GM19351 (cell line): Measurements from ENCODE around the gene FKBP8.
A peak's percentile ranks its signal among the peaks of the same experiment; 100 is the strongest.
"Not testable (repeated sequence)": the region's sequence is repeated elsewhere in the genome, so short reads cannot be mapped to it uniquely, and the experiment has no call there.

Source experiments
- ATAC-seq: cut with Tn5 transposase; IDR thresholded peaks from one replicate; pipeline ENCODE4 v1.9.1; 2021; ENCODE audit warnings: mild to moderate bottlenecking, moderate library complexity; ENCODE audit not compliant: unreplicated experiment

FKBP8 gene

DNA sequence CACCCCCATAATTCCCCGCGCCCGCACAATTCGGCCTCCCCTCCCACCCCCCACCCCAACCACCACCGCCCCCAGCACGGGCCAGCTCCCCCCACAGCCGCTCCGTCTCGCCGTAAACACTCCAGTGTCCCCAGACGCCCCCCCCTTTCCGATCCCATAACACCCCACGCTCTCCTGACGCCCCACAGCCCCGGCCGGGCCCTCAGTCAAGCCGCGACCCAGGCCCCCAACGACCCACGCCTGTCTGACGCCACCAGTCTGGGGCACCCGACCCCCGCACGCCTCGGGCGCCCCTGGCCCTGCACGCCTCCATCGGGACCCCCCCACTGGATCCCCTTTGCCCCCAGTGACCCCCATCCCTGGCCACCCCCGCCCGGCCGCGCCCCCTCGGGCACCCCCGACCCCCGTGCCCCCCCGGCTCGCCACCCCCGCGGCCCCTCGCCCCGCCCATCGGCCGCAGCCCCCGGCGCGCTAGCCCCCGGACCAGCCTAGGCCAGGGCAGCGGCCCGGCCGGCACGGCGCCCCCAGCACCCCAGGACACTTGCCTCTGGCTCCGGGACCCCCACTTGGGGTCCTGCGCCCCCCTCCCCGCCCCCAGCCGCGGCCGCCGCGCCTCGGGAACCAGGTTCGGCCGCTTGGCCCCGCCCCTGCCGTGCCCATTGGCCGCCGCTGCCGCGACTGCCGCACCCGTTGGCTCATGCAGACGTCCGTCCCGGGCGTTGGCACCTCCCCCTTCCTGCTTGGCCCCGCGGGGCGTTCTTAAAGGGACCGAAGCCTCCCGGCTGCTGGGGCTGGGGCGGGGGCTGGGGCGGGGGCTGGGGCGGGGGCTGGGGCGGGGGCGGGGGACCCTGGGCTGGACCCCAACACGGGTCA is at the start of gene FKBP8:
FKBP8 (minus strand) TSS at position 633 of the 873 bp plus-strand sequence. CDS start 1,603 bp downstream, outside the sequence.
- ATAC-seq: peak; percentile 89

DNA sequence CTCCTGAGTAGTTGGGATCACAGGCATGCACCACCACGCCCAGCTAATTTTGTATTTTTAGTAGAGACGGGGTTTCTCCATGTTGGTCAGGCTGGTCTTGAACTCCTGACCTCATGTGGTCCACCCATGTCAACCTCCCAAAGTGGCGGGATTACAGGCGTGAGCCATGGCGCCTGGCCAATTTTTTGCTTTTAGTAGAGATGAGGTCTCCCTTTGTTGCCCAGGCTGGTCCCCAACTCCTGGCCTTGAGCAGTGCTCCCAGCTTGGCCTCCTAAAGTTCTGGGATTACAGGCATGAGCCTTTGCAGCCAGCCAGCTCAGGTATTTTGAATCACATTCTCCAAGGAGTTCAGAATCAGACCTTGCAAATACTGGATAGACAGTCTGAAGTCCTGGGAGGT is 49.4 kb upstream of the FKBP8 start:
- ATAC-seq: not testable (repeated sequence)

DNA sequence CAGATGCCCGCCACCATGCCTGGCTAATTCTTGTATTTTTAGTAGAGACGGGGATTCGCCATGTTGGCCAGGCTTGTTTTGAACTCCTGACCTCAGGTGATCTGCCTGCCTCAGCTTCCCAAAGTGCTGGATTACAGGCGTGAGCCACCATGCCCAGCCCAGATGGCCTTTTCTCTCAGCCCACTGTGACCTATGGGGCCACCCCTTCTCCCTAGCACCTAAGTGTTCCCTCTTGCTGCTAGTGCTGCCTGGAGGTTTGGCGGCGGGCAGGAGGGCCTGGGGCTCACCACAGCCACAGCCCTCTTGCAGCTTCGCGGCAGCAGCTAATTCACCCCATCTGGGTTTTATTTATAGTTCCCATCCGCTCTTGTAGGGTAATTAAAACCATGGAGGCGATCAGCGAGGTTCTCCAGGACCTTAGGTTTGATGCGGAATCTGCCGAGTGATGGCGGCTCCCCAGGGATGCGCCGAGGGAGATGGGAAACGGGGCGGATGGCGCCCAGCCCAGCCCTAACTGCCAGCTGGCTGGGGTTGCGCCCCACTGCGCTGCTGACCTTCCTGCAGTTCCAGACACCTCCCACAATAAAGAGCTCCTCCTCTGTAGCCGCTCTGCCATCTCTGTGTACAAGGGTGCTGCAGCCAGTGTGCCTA is 48.5 kb upstream of the FKBP8 start:
- no peak for ATAC-seq

DNA sequence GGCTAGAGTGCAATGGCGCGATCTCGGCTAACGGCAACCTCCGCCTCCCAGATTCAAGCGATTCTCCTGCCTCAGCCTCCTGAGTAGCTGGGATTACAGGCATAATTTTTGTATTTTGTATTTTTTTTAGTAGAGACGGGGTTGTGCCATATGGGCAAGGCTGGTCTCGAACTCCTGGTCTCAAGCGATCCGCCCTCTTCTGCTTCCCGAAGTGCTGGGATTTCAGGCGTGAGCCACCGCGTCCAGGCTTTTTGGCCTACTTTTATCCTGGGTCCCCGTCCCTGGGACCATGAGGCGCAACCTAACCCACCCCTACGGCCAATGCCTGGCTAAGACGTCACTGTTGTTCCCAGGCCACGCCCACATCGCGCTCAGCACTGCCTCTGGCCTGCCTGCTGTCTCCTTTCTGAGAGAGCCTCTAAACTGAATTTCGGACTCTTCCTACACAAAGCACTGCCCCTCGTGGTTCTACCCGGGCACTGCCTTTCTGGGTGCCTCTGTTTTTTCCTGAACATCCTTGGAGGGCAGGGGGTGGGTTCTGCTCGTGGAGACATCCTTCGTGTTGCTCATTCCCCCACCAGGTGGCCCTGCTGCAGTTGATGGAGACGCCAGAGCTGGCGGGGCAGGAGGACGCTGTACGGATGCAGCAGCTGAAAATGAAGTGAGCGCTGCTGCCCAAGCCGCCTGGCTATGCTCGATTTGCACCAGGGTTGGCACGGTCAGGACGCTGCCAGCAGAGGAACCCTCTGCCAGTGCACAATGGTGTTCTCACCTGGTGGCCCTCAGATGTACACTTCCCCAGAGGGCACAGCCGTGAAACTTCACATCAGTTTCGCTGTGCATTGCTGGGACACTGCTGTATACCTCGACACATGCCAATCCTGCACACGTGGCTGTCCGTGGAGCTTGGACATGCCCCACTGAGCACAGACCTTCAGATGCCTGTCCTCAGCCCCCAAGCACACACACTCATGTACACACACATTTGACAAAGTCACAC is 47.2 kb upstream of the FKBP8 start:
- no peak for ATAC-seq

DNA sequence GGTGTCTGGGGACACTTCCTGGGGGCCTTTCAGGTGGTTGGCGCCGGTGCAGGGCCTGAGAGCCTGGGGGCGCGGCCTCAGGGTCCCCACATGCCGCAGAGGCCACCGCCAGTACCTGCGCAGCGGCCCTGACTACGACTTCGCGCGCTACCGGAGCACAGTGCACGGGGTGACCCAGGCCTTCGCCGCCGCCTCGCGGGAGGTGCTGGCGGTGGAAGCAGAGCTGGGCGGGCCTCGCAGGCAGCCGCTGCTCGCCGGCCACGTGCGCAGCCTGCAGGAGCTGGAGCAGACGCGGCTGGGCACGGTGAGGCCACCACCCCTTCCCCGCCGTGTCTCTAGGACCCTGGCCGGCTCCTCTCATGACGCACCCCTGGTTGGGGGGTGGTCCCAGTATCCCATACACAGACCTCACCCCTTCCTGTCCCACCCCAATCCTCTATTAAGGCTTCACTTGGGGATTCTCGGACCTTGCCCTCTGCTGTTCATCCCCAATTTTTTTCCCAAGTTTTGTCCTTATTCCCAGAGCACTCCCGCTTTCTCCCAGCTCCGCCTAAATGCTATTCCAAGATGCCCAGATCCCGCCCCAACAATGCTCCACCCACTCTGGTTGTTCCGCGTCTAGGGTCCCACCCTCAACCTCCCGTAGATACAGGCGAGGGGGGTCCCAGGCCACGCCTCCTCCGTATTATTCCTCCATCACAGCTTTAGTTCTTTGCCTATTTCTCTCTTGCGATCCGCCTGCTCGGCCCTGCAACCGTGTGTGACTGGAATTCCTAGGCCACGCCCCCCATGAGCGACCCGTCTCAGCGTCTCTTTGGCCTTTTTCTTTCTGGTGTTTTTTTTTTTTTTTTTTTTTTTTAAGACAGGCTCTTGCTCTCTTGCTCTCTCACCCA is 46.3 kb upstream of the FKBP8 start:
- ATAC-seq: peak; percentile 31

DNA sequence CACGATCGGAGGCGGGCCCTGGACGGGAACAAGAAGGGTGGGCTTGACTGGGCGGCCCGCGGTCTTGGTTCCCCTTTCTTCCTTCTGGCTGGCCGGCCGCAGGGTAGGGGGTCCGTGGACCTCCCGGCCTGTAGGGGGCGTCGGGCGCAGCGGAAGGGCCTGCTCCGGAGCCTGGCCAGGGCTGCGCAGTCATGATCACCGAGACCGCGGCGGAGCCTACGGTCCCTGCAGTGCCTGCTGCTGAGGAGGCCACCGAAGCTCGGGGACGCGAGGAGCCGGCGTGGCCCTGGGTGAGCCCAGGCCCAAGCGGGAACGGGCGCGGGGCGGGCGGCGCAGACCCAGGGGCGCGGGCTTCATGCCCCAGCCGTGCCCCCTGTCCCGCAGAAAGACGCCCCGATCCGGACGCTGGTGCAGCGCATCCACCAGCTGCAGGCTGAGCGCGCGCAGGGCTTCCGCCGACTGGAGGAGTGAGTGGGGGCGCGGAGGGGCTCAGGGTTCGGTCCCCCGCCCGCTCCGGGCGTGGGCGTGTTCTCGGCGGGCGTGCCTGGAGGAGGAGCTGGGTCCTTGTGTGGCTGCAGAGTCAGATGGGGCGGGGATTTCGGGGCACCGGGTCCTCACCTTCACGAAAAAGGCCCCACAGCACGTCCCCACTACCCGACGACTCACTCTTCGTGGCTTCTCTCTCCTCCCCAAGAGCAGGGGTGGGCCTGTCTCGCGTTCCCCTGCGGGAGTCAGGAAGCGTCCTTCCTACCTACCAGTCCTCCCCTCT is 45.4 kb upstream of the FKBP8 start, which contains the start of gene REX1BD:
REX1BD (plus strand) TSS at position 188 of the 769 bp plus-strand sequence; CDS start at position 192, 4 bp downstream.
- peak; percentile 66 for ATAC-seq

DNA sequence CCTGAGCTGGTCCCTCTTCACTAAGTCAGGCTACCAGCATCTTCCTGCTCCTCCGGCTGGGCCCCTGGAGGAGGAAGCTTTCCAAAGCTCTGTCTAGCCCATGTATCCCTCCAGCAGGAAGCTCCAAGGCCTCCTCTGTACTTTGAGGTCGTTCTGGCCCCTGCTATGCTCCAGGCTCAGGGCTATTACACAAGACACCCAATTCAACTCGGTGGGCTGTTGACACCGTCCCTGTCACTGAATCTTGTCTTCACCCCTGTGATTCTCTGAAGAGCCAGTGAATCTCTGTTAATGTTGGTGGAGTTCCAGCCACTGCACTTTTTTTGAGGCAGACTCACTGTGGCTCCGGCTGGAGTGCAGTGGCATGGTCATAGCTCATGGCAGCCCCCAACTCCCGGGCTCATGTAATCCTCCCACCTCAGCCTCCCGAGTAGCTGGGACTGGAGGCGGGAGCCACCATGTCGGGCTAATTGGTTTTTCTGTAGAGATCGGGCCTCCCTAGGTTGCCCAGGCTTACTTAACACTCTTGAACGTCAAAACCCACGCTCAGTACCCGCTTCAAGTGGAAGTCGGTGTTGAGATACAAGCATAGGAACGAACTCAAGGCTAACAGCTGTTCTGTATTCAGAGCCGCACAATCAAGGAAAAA is 44.7 kb upstream of the FKBP8 start:
- no peak for ATAC-seq

DNA sequence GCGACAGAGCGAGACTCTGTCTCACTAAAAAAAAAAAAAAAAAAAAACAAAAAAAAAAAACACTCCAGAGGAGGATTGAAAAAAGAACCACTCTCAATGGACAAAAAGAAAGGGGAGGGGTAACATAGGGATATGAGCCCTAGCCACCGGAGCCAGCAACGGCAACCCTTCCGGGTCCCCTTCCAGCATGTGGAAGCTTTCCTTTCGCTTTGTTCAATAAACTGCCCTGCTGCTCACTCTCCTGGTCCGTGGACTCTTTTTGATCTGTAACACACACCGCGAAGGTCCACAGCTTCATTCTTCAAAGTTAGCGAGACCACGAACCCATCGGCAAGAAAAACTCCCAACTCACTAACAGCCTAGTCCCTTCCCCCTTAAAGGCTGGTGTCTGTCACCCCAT is 44.2 kb upstream of the FKBP8 start:
- no peak for ATAC-seq

DNA sequence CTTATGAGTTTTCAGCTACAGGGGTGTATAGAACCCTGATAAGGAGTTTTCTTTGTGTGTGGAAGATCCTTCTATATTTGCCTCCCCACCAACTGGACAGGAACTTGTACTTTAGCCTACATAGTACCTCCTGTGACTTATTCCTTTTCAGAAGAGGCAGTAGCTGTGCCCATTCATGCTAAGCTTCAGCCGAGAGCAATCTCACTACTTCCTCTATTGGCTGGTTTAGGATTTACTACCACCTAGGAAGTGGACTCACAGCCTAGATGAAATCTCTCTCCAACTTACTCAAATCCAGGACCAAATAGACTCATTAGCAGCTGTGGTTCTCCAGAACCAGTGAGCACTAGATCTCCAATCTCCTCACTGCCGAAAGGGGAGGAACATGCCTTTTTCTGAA is 42.9 kb upstream of the FKBP8 start:
- no peak for ATAC-seq

DNA sequence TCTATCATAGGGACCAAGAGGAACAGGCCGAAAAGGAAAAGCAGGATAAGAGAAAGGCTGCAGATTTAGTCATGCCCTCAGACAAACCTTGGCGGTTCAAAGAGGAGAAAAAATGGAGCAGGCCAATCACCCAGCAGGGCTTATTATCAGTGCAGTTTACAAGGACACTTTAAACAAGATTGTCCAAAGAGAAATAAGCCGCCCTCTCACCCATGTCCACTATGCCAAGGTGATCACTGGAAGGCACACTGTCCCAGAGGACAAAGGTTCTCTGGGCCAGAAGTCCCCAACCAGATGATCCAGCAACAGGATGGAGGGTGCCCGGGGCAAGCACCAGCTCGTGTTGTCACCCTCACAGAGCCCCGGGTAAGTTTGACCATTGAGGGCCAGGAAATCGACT is 36.9 kb upstream of the FKBP8 start:
- ATAC-seq: no peak

DNA sequence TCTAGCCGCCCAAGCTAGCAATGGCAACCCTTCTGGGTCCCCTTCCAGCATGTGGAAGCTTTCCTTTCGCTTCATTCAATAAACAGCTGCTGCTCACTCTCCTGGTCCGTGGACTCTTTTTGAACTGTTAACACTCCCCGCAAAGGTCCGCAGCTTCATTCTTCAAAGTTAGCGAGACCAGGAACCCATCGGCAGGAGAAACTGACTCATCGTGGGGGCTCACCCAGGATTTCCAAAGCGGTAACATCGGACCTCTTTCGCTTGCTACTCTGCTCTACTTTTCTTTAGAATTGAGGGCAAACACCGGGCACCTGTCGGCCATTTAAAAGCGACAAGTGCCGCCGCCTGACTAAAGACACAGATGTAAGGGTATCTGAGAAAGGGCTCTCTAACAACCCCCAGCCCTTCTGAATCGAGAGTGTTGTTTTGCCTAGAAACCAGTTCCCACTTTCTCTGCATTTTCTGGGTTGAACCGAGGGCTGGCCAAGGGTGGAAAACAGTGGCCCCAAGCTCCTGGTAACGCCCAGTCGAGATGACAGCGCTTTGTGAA is 34.1 kb upstream of the FKBP8 start:
- ATAC-seq: no peak

DNA sequence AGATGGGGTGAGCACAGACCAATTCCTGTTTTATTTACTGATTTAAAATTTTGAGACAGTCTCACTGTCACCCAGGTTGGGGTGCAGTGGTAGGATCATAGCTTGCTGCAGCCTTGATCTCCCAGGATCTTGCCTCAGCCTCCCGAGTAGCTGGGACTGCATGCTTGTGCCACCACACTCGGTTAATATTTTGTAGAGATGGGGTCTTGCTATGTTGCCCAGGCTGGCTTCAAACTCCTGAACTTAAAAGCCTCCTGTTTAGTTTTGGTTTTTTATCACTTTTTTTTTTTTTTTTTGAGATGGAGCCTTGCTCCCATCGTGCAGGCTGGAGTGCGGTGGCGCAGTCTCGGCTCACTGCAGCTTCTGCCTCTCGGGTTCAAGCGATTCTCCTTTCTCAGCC is 33.0 kb upstream of the FKBP8 start:
- no peak for ATAC-seq

DNA sequence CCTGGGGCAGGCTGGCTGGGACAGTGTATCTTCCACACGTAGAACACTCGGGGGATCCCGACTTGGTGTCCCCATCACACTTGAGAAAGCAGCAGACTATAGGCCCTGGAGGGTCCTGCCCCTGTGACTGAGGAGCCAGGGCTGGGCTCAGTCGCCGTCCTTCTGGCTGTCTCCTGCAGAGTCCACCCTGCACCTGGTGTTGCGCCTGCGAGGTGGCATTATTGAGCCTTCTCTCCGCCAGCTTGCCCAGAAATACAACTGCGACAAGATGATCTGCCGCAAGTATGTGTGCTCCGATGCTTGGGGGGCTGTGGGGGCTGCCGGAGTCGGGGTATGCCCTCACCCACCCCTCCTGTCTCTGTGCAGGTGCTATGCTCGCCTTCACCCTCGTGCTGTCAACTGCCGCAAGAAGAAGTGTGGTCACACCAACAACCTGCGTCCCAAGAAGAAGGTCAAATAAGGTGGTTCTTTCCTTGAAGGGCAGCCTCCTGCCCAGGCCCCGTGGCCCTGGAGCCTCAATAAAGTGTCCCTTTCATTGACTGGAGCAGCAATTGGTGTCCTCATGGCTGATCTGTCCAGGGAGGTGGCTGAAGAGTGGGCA is 31.4 kb upstream of the FKBP8 start:
- no peak for ATAC-seq

DNA sequence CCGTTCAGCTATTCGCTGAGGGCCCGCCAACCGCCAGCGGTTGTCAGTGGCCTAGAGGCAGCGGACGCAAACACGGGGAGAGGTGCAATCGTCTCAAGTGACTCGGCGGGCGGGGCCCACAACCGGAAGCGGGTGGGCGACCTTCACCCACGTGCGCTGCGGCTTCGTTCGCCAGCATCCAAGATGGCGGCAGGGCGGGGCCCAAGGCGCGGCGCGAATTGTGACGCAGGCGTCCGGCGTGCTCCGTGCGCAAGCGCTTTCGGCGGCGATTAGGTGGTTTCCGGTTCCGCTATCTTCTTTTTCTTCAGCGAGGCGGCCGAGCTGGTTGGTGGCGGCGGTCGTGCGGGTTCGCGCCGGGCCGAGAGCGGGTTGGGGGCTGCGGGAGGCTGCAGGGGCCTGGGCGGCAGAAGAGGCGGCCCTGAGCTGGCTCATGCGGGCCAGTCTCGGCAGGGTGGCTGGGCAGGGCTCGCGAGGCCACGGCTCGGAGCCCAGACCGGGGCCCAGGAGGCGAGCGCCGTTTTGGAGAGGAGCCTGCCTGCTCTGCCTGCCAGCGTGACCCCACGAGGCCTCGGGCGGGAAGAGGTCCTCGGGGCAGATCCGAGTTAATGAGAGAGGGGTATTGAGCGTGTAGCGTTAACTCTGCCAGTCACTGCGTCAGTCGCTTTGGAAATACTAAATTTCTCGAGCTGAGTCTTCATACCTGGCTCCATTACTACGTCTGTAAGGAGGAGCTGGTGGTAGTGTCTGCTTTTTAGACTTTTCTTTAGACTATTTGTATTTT is 28.4 kb upstream of the FKBP8 start, which contains the start of gene UBA52:
UBA52 (plus strand) TSS at position 294 of the 781 bp plus-strand sequence. CDS start 1,444 bp downstream, outside the sequence.
- peak; percentile 93 for ATAC-seq

DNA sequence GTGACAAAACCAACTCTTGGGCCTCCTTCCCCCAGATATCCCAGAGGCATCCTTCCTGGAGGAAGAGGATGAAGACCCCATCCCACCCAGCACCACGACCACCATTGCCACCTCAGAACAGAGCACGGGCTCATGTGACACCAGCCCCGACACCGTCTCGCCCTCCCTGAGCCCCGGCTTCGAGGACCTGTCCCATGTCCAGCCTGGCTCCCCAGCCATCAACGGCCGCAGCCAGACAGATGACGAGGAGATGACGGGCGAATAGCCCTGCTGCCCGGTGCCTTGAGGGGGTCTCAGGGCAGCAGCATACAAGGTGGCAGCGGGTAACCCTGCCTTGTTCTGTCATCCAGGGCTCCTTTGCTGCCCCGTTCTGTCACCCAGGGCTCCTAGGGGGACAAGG is 25.0 kb upstream of the FKBP8 start:
- no peak for ATAC-seq

DNA sequence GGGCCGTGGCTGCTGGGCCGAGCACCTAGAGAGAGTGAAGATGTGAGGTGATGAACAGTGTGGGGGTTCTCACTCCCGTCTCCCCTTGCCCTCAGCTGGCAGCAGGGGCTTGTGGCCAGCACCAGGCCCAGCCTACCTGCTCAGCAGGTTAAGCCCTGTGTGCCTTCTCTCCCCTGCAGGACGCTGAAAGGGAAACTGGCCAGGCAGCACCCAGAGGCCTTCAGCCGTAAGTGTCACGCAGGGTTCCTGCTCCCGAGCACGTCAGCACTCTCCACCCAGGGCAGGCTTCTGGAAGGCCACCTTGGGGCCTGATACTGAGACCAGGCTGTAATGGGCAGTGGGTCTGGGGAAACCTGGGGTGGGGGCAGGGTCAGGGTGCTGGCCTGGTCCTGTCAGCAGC is 23.6 kb upstream of the FKBP8 start:
- ATAC-seq: no peak

DNA sequence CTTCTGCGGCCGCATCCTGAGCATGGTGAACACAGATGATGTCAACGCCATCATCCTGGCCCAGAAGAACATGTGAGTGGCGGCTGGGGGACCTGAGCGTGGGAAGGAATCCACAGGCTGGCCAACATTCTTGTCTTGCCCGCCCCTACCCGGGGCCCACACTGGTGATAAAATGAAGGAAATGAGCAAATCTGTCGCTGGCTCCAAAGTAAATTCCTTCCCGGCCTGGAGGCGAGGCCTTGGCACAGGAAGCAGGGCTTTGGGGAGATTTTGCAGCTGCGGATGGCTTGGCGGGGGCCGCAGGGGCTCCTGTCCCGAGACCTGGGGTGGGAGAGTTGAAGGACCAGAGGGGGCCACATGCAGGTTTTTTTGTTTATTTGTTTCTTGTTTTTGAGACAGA is 18.7 kb upstream of the FKBP8 start:
- ATAC-seq: no peak
